HG02610 (cell line): Measurements from ENCODE around the gene TIPRL.
"Not testable (repeated sequence)": the region's sequence is repeated elsewhere in the genome, so short reads cannot be mapped to it uniquely, and the experiment has no call there.

ENCODE experiments used
- ATAC-seq: cut with Tn5 transposase; IDR thresholded peaks from one replicate; pipeline ENCODE4 v1.9.1; 2021; ENCODE audit warnings: mild to moderate bottlenecking, moderate library complexity; ENCODE audit not compliant: unreplicated experiment

TIPRL gene

DNA sequence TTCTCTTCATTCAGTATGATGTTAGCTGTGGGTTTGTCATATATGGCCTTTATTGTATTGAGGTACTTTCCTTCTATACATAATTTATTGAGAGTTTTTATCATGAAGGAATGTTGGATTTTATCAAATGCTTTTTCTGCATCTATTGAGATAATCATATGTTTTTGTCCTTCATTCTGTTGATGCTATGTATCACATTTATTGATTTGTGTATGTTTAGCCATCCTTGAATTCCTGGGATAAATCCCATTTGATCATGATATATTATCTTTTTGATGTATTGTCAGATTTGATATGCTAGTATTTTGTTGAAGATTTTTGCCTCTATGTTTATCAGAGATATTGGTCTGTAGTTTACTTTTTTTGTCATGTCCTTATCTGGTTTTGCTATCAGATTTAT lies 21.1 kb upstream of the TIPRL start:
- no peak for ATAC-seq

DNA sequence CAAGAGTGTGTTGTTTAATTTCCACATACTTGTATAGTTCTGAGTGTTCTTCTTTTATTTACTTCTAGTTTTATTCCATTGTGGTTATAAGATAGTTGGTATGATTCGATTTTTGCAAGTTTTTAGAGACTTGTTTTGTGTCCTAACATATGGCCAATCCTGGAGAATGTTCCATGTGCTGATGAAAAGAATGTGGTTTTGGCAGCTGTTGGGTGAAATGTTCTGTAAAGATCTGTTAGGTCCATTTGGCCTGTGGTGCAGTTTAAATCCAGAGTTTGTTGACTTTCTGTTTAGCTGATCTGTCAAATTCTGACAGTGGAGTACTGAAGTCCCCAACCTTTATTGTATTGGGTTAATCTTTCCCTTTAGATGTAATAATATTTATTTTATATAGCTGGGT lies 19.5 kb upstream of the TIPRL start:
- no peak for ATAC-seq

GRCh38 chr1:168159979-168160378 lies 18.8 kb upstream of the TIPRL start:
- no peak for ATAC-seq

- no peak for ATAC-seq
Observed at GRCh38 chr1:168161459-168161858, 17.3 kb upstream of the TIPRL start.

GRCh38 chr1:168163670-168164069 lies 15.1 kb upstream of the TIPRL start:
- ATAC-seq = no peak

DNA sequence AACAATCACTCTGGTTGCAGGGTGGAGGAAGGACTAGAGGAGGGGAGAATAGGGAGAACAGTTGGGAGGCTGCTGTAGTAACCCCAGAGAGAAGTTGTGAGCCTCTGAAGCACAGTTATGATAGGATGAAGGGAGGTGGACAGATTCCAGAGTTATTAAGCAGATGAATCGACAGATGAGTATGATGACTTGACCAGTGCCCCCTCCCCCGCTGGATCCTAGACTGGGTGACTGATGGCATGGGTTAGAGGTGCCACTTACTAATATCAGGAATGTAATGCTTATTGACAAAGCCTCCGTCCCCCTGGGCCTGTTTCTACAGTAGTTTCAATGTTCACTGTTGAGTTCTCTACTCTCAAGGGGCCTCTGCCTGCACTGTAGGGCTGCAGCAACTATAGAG lies 14.0 kb upstream of the TIPRL start:
- ATAC-seq = no peak

DNA sequence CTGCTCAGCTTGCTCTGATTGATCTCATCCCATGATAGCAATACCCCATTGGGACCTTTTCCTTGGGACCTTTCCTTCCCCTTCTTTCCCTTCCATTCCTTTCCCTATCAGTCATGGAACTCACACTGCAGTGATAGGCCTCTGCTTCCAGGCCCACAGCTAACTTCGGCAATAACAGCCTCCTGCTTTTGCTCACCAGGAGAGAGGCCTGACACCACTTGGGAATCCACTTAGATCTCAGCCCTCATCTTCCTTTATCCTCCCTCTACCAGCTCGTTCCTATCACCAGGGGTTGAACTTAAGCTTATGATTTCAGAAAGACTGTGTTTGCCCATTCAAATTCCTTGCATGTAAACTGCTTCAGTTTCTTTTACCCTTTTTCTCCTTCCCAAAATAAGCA lies 11.0 kb upstream of the TIPRL start:
- no peak for ATAC-seq

DNA sequence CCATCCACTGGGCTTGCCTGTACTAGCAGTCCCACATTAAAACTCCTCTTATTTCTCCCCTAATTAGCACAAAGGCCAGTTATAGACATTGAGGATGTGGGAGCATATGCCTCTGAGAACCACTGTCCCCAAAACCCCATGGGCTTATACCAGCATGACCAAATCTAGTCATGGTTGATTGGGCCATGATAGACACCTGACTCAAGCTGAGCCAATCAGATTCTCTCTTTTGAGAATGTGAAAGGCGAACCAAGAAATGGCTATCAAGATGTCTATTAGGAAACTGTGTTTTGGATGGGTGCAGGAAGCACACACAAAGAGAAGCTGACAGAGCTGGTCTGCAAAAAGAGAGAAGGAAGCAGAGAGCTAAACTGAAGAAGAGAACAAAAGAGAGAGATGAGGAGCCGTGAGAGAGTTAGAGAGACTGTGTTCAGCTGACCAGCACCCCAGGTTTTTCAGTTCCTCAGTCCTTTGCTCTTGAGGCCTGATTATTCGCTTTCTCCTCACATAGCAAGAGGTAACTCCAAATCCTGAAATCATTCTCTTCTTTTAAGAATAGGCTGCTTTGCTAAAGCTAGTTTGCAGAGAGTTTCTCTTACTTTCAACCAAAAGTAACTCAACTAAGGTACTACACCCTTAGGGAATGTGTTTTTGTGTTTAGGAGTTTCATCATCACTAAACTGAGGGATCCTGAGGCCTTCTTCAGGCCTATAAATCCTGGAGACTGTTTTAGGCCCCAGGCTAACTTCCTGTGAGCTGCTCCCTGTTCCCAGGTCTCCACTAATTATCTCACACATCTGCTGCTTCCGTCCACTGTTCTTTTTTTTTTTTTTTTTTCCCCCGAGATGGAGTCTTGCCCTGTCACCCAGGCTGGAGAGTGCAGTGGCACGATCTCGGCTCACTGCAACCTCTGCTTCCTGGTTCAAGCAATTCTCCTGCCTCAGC lies 7.9 kb upstream of the TIPRL start:
- peak; percentile 72 for ATAC-seq

GRCh38 chr1:168172250-168172915 lies 6.4 kb upstream of the TIPRL start:
- ATAC-seq = no peak

DNA sequence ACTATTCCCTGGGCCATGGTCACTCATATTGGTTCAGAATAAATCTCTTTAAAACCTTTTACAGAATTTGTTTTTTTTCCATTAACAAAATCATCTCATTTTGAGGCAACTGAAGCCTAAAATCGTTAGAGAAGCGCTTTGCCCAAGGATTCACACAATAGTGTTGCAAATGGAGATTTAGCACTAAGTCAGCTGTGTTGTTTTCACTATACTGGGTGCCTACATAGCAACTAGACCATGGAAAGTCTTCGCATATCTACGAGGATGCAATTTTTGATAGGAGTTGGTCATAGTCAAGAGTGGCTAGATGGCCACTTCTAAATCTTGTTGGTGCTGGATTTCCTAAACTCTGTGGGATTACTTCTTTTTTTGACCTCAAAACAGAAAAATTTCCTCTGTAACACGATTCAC lies 530 bp upstream of the TIPRL start:
- ATAC-seq = no peak

GRCh38 chr1:168179438-168180147 lies 831 bp downstream of the TIPRL start:
- no peak for ATAC-seq

DNA sequence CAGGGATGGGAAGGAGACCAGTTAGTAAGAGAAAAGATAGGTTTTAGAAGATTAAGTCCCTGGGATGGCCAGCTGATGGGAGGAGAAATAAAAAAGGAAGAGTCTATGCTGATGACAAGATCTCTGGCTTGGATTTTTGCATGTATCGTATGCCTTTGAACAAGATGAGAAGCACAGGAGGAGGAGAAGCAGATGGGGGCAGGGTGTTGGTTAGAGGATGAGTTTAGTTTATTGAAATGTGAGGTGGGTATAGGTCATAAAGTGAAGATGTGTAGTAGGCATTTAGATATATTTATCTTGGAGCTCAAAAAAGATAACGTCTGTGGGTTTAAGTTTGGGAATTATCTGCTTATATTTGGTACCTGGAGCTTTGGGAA lies 1.4 kb downstream of the TIPRL start:
- no peak for ATAC-seq

DNA sequence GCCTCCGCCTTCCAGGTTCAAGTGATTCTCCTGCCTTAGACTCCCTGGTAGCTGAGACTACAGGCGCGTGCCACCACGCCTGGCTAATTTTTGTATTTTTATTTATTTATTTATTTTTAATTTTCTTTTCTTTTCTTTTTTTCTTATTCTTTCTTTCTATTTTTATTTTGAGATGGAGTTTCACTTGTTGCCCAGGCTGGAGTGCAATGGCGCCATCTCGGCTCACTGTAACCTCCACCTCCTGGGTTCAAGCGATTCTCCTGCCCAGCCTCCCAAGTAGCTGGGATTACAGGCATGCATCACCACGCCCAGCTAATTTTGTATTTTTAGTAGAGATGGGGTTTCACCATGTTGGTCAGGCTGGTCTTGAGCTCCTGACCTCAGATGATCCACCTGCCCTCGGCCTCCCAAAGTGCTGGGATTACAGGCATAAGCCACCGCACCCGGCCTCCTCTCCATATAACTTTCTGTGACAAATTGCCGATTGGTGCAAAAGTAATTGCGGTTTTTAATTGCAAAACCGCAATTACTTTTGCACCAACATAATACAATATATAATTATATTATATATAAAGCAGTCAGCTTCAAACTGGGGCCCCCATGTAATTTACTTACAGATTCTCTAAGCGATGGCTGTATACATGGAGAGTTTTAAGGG lies 2.4 kb downstream of the TIPRL start:
- not testable (repeated sequence) for ATAC-seq

DNA sequence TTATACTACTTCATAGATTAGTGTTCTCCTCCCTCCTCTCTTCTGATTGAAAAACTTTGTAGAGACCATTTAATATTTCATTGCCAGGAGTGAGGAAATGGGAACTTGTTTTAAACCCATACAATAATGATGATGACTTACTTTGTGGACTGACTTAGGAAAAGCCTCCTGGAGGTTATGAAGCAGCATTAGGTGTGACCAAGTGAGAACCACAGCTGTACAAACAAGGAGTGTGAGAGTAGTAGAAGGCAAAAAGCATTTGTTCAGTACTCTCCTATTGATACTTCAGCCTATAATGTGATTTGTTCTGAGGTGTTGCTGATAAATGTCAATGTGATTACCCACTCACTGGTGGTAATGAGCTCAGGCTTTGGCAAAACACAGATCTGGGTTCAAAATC lies 8.4 kb downstream of the TIPRL start:
- no peak for ATAC-seq

GRCh38 chr1:168190403-168190802 lies 11.6 kb downstream of the TIPRL start:
- ATAC-seq = no peak

DNA sequence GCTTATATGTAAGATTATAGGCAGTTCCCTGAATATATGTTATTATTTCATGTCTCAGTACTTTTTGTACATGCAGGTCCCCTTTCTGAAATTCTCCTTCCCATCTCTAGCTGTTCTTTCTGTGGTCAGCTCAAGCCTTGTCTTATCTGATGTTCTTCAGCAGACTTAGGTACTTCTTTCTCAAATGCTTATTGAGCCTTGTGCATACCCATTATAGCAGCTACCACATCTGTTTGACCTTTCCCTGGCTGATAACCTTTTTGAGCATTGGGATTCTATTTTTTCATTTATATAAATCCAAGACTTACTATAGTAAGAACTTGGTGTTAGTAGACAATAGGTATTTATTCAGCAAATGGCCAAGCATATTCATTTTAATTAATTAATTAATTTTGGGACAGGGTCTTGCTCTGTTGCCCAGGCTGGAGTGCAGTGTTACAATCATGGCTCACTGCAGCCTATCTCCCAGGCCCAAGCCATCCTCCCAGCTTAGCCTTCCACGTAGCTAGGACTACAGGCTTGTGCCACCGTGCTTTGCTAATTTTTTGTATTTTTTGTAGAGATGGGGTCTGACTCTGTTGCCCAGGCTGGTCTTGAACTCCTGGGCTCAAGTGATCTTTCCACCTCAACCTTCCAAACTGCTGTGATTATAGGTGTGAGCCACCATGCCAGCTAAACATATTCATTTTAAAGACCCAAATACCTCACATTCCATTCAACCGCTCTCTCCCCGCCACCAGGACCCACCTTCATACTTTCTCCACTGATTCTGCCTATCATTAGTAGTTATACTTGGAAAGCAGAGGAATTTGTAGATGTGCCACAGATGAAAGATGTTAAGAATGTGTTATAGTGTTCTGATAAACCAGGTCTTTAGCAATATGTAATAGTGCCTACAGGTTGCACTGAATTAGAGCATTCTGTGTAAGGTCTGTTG lies 16.7 kb downstream of the TIPRL start:
- no peak for ATAC-seq

GRCh38 chr1:168199056-168199455 lies 20.3 kb downstream of the TIPRL start:
- ATAC-seq = no peak

DNA sequence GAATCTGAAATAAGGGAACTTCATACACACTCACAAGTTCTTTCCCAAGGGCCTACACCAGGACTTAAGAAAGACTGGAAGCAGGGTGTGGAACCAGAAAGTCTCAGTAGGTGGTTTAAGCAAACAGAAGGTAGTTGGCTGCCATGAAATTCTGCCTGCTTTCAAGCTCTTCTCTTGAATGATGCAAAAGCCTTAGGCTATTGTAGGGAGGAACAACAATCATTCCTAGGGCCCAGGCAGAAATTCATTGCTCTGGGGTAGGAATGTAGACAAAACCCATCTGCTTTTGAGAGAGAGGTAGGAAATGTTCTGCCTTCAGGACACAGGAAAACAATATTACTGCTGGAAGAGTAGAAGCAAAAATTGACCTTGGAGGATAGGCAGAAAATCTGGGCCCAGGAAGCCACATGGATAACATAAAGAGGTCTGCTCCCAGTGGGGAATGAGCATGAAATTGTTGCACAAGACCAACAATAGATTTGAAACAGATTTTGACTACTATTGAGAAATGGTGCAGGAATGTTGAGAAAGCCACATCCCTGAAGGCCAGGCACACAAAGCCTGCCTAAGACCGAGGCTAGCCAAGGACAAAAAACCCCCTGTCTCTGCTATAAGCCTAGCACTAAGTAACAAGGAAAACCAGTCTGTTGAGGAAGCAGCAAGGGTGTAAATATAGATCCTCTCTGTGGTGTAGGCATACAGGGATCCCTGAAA lies 24.3 kb downstream of the TIPRL start:
- no peak for ATAC-seq

DNA sequence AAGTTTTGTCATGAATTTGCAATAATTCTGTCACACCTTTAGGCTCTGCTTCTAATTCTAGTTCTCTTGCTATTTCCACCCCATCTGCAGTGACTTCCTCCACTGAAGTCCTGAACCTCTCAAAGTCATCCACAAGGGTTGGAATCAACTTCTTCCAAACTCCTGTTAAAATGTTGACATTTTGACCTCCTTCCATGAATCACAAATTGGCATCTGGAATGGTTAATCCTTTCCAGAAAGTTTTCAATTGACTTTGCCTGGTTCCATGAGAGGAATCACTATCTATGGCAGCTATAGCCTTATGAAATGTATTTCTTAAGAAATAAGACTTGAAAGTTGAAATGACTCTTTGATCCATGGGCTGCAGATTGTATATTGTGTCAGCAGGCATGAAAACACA lies 27.3 kb downstream of the TIPRL start:
- ATAC-seq = no peak
